ENCODE measurements around the gene SUN1.

- TF ChIP-seq PAX5 (IDR thresholded peaks at IDR 0.05; ENCODE audit: insufficient read depth, low read length, severe bottlenecking), result no peak
- no peak for TF ChIP-seq TAF1 (IDR thresholded peaks at IDR 0.05; ENCODE audit: low read depth, low read length)
- TF ChIP-seq POLR2AphosphoS5 (IDR thresholded peaks at IDR 0.05; ENCODE audit: low read depth, low read length), result no peak
Observed at GRCh38 chr7:918441-919113, 86.3 kb downstream of the SUN1 start.
